ENCODE measurements around the gene TPM1.

DNA sequence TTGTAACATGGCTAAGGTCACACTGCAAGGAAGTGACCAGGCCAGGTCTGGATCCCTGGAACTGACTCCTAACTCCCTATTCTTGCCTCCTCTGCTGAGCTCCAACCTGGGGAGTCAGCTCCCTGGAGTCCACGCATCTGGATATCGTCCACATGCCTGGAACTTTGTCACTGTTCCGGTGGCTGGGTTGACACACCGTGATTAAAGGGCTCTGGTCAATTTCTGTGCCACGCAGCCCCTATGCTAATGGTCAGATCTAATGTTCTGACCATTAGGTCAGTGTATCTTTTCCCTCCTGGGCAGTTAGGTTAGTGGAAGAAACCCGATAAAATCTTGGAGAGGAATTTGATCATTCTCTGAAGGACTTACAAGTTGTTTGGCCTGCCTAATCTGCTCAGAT, 1.6 kb upstream of the TPM1 start:
- TF ChIP-seq HNF4A (conservative IDR thresholded peaks at IDR 0.05): peak in 1 of 2 donors; percentile 20
- TF ChIP-seq, protein P1, sequence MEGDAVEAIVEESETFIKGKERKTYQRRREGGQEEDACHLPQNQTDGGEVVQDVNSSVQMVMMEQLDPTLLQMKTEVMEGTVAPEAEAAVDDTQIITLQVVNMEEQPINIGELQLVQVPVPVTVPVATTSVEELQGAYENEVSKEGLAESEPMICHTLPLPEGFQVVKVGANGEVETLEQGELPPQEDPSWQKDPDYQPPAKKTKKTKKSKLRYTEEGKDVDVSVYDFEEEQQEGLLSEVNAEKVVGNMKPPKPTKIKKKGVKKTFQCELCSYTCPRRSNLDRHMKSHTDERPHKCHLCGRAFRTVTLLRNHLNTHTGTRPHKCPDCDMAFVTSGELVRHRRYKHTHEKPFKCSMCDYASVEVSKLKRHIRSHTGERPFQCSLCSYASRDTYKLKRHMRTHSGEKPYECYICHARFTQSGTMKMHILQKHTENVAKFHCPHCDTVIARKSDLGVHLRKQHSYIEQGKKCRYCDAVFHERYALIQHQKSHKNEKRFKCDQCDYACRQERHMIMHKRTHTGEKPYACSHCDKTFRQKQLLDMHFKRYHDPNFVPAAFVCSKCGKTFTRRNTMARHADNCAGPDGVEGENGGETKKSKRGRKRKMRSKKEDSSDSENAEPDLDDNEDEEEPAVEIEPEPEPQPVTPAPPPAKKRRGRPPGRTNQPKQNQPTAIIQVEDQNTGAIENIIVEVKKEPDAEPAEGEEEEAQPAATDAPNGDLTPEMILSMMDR (IDR thresholded peaks at IDR 0.05; ENCODE audit: low read depth, low read length, missing input control): no peak
- TF ChIP-seq JUND (IDR thresholded peaks at IDR 0.05): no peak
- TF ChIP-seq, protein P2, sequence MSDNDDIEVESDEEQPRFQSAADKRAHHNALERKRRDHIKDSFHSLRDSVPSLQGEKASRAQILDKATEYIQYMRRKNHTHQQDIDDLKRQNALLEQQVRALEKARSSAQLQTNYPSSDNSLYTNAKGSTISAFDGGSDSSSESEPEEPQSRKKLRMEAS (IDR thresholded peaks at IDR 0.05): no peak
- no peak for TF ChIP-seq RAD21 (IDR thresholded peaks at IDR 0.05)
- TF ChIP-seq, protein P3, sequence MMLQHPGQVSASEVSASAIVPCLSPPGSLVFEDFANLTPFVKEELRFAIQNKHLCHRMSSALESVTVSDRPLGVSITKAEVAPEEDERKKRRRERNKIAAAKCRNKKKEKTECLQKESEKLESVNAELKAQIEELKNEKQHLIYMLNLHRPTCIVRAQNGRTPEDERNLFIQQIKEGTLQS (IDR thresholded peaks at IDR 0.05): no peak
- TF ChIP-seq EGR1 (IDR thresholded peaks at IDR 0.05; ENCODE audit: low read depth in 2 of 2): no peak
- TF ChIP-seq FOXA1 (IDR thresholded peaks at IDR 0.05): no peak
- TF ChIP-seq, protein P4, sequence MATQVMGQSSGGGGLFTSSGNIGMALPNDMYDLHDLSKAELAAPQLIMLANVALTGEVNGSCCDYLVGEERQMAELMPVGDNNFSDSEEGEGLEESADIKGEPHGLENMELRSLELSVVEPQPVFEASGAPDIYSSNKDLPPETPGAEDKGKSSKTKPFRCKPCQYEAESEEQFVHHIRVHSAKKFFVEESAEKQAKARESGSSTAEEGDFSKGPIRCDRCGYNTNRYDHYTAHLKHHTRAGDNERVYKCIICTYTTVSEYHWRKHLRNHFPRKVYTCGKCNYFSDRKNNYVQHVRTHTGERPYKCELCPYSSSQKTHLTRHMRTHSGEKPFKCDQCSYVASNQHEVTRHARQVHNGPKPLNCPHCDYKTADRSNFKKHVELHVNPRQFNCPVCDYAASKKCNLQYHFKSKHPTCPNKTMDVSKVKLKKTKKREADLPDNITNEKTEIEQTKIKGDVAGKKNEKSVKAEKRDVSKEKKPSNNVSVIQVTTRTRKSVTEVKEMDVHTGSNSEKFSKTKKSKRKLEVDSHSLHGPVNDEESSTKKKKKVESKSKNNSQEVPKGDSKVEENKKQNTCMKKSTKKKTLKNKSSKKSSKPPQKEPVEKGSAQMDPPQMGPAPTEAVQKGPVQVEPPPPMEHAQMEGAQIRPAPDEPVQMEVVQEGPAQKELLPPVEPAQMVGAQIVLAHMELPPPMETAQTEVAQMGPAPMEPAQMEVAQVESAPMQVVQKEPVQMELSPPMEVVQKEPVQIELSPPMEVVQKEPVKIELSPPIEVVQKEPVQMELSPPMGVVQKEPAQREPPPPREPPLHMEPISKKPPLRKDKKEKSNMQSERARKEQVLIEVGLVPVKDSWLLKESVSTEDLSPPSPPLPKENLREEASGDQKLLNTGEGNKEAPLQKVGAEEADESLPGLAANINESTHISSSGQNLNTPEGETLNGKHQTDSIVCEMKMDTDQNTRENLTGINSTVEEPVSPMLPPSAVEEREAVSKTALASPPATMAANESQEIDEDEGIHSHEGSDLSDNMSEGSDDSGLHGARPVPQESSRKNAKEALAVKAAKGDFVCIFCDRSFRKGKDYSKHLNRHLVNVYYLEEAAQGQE (IDR thresholded peaks at IDR 0.05): no peak
- no peak for TF ChIP-seq RXRA (IDR thresholded peaks at IDR 0.05)
- no peak for TF ChIP-seq GABPA (IDR thresholded peaks at IDR 0.05 in 1 of 2, conservative IDR thresholded peaks at IDR 0.05 in 1 of 2)

Measured in liver (tissue), 3 donors.